IMR-90 (cell line): ENCODE measurements around the gene PTEN. TPM values are rescaled to one million over a fixed set of nuclear protein-coding genes. Genes with fewer than 3 reads are reported as not detected.

Experiments used
- ATAC-seq: fragments of 200-7000 bp; cut with Tn5 transposase; 2 replicates; pipeline ENCODE4 v1.9.1; 2020; ENCODE audit warnings: low read depth, mild to moderate bottlenecking, moderate library complexity
- BruUV-seq: library from RNA; stranded (reverse); fragments of 400-500 nt; replicated peaks from 2 replicates; lab custom pipeline; 2021; lab: Mats Ljungman, UMichigan
- CTCF ChIA-PET: fragments of 300-600 bp; formaldehyde crosslinking; extraction: SDS; loops from one replicate; lab custom pipeline; 2021; ENCODE audit warnings: antibody characterized with exemption; lab: Yijun Ruan, JAX
- POLR2A ChIA-PET: fragments of 300-600 bp; sonication (Branson Sonifier 250); formaldehyde crosslinking; loops from one replicate; lab custom pipeline; 2022; ENCODE audit warnings: antibody characterized with exemption; ENCODE audit not compliant: unreplicated experiment; lab: Charles Lee
- DNase-seq: peaks from one replicate; pipeline ENCODE4 v3.0.0; 2013
- H2AFZ ChIP-seq: replicated peaks from 2 replicates; pipeline ENCODE3; 2013; ENCODE audit warnings: low read length, mild to moderate bottlenecking; ENCODE audit not compliant: poor library complexity
- H2AK5ac ChIP-seq: 2 replicates; pipeline ENCODE4 v1.6.1; 2013; ENCODE audit warnings: low read depth, low read length, inconsistent platforms
- H2AK9ac ChIP-seq: replicated peaks from 2 replicates; pipeline ENCODE3; 2013; ENCODE audit warnings: mild to moderate bottlenecking, low read depth, low read length, moderate library complexity; ENCODE audit not compliant: poor library complexity
- H2BK120ac ChIP-seq: 2 replicates; pipeline ENCODE4 v1.6.1; 2013; ENCODE audit warnings: low read depth, low read length, inconsistent platforms
- H2BK15ac ChIP-seq: 3 replicates; pipeline ENCODE4 v1.6.1; 2013; ENCODE audit warnings: low read depth, low read length, inconsistent platforms
- H2BK20ac ChIP-seq: 2 replicates; pipeline ENCODE4 v1.6.1; 2013; ENCODE audit warnings: low read depth, mild to moderate bottlenecking, inconsistent platforms, low read length, moderate library complexity
- H2BK5ac ChIP-seq: 2 replicates; pipeline ENCODE4 v1.6.1; 2013; ENCODE audit warnings: mild to moderate bottlenecking, low read depth, low read length, inconsistent platforms; ENCODE audit not compliant: poor library complexity, severe bottlenecking
- H3K14ac ChIP-seq: replicated peaks from 2 replicates; pipeline ENCODE4 v1.6.1; 2013; ENCODE audit warnings: low read depth, low read length, inconsistent platforms
- H3K18ac ChIP-seq: 2 replicates; pipeline ENCODE4 v1.6.1; 2013; ENCODE audit warnings: low read depth, low read length, control low read depth
- H3K23ac ChIP-seq: 2 replicates; pipeline ENCODE4 v1.6.1; 2013; ENCODE audit warnings: low read depth, low read length, inconsistent platforms
- H3K27ac ChIP-seq: 2 replicates; pipeline ENCODE4 v1.5.1; 2013; ENCODE audit warnings: mild to moderate bottlenecking, control low read depth, low read length; ENCODE audit not compliant: insufficient read depth
- H3K27me3 ChIP-seq: 2 replicates; pipeline ENCODE4 v1.6.1; 2013; ENCODE audit warnings: low read length; ENCODE audit not compliant: control insufficient read depth, insufficient read depth
- H3K36me3 ChIP-seq: 2 replicates; pipeline ENCODE4 v1.6.1; 2013; ENCODE audit warnings: low read length, mixed read lengths; ENCODE audit not compliant: control insufficient read depth, insufficient read depth
- H3K4ac ChIP-seq: 2 replicates; pipeline ENCODE4 v1.6.1; 2013; ENCODE audit warnings: low read depth, low read length, inconsistent platforms
- H3K4me1 ChIP-seq: 2 replicates; pipeline ENCODE4 v1.6.1; 2013; ENCODE audit warnings: low read length, mixed read lengths; ENCODE audit not compliant: control insufficient read depth, insufficient read depth
- H3K4me2 ChIP-seq: 2 replicates; pipeline ENCODE4 v1.6.1; 2013; ENCODE audit warnings: low read depth, mild to moderate bottlenecking, control low read depth, low read length, moderate library complexity
- H3K4me3 ChIP-seq: 2 replicates; pipeline ENCODE4 v1.5.1; 2013; ENCODE audit warnings: low read depth, mild to moderate bottlenecking, control low read depth, low read length, moderate library complexity; ENCODE audit not compliant: insufficient read depth
- H3K56ac ChIP-seq: 2 replicates; pipeline ENCODE4 v1.6.1; 2013; ENCODE audit warnings: low read length, inconsistent platforms; ENCODE audit not compliant: insufficient read depth; ENCODE audit errors: extremely low read depth
- H3K79me1 ChIP-seq, 2 experiments: 2 replicates each; pipeline ENCODE4 v1.6.1; 2013; ENCODE audit warnings: low read length in 2 of 2, inconsistent platforms in 1 of 2, low read depth in 1 of 2
- H3K9ac ChIP-seq: 2 replicates; pipeline ENCODE4 v1.6.1; 2013; ENCODE audit warnings: low read depth, low read length, control low read depth
- H3K9me1 ChIP-seq: 2 replicates; pipeline ENCODE4 v1.6.1; 2013; ENCODE audit warnings: low read length, inconsistent platforms; ENCODE audit not compliant: insufficient read depth
- H3K9me3 ChIP-seq: 2 replicates; pipeline ENCODE4 v1.6.1; 2013; ENCODE audit warnings: low read length; ENCODE audit not compliant: control insufficient read depth, insufficient read depth
- H4K20me1 ChIP-seq: 2 replicates; pipeline ENCODE4 v1.6.1; 2013; ENCODE audit warnings: low read length, inconsistent platforms; ENCODE audit not compliant: insufficient read depth
- H4K5ac ChIP-seq: 2 replicates; pipeline ENCODE4 v1.6.1; 2013; ENCODE audit warnings: mild to moderate bottlenecking, low read depth, low read length, control low read depth
- H4K8ac ChIP-seq, 2 experiments: 2 replicates each; pipeline ENCODE4 v1.6.1; 2013; ENCODE audit warnings: low read depth in 2 of 2, low read length in 2 of 2, control low read depth in 1 of 2, inconsistent platforms in 1 of 2
- H4K91ac ChIP-seq: 2 replicates; pipeline ENCODE4 v1.6.1; 2013; ENCODE audit warnings: low read depth, low read length, inconsistent platforms; ENCODE audit not compliant: insufficient read depth
- BHLHE40 ChIP-seq: fragments of 150-350 bp; IDR thresholded peaks from 2 replicates; pipeline ENCODE4 v1.6.1; 2016; ENCODE audit warnings: mild to moderate bottlenecking, low read depth, low read length
- CEBPB ChIP-seq: IDR thresholded peaks from 2 replicates; pipeline ENCODE4 v1.6.1; 2012; ENCODE audit warnings: low read depth, low read length, improper control_type of control experiment
- CHD1 ChIP-seq: IDR thresholded peaks from 2 replicates; pipeline ENCODE4 v1.6.1; 2012; ENCODE audit warnings: low read depth, low read length, improper control_type of control experiment
- FOS ChIP-seq: fragments of 150-350 bp; IDR thresholded peaks from 2 replicates; pipeline ENCODE4 v1.6.1; 2016; ENCODE audit warnings: low read depth, low read length
- MAFK ChIP-seq: IDR thresholded peaks from 2 replicates; pipeline ENCODE4 v1.6.1; 2012; ENCODE audit warnings: low read depth, low read length, improper control_type of control experiment
- MAZ ChIP-seq: IDR thresholded peaks from 2 replicates; pipeline ENCODE4 v1.6.1; 2012; ENCODE audit warnings: low read depth, mild to moderate bottlenecking, low read length, improper control_type of control experiment, moderate library complexity, borderline replicate concordance
- MXI1 ChIP-seq: IDR thresholded peaks from 2 replicates; pipeline ENCODE4 v1.6.1; 2012; ENCODE audit warnings: low read depth, mild to moderate bottlenecking, low read length, moderate library complexity, borderline replicate concordance
- NFE2L2 ChIP-seq: fragments of 150-350 bp; IDR thresholded peaks from 2 replicates; pipeline ENCODE4 v1.6.1; 2016; ENCODE audit warnings: low read depth, mild to moderate bottlenecking, low read length
- POLR2A ChIP-seq: IDR thresholded peaks from 2 replicates; pipeline ENCODE4 v1.6.1; 2012; ENCODE audit warnings: mild to moderate bottlenecking, low read depth, low read length
- RAD21 ChIP-seq: IDR thresholded peaks from 2 replicates; pipeline ENCODE4 v1.6.1; 2012; ENCODE audit warnings: low read length, improper control_type of control experiment
- RCOR1 ChIP-seq: IDR thresholded peaks from 2 replicates; pipeline ENCODE4 v1.6.1; 2012; ENCODE audit warnings: mild to moderate bottlenecking, low read length, improper control_type of control experiment; ENCODE audit not compliant: insufficient replicate concordance
- RFX5 ChIP-seq: IDR thresholded peaks from 2 replicates; pipeline ENCODE4 v1.8.0; 2012; ENCODE audit warnings: low read depth, mild to moderate bottlenecking, low read length, moderate library complexity
- SMC3 ChIP-seq: fragments of 150-350 bp; IDR thresholded peaks from 2 replicates; pipeline ENCODE4 v1.6.1; 2016; ENCODE audit warnings: low read depth, mild to moderate bottlenecking, antibody characterized with exemption, low read length, moderate library complexity
- dilution Hi-C: fragments of 300-500 bp; cut with HindIII; formaldehyde crosslinking; loops from one replicate; pipeline ENCODE4 v1.14.3; 2018; ENCODE audit warnings: low sequenced_read_pairs; ENCODE audit not compliant: unreplicated experiment
- in situ Hi-C: fragments of 300-500 bp; cut with MboI; formaldehyde crosslinking; loops from 3 replicates; pipeline ENCODE4 v1.14.3; 2019; ENCODE audit warnings: low sequenced_read_pairs, inconsistent platforms, mixed read lengths
- intact Hi-C: fragments of 100-400 bp; cut with micrococcal nuclease; formaldehyde crosslinking; loops from 2 replicates; pipeline ENCODE4 v1.10.0; 2022
- polyA plus RNA-seq, 3 experiments: library from polyadenylated mRNA; depleted of rRNA; stranded (reverse); fragments of >200 nt; gene quantifications; 2 replicates each; pipeline ENCODE4 v1.2.3, GENCODE V29; 2012; ENCODE audit warnings: low replicate concordance in 1 of 3
- total RNA-seq: library from RNA; depleted of rRNA; stranded (reverse); fragments of >200 nt; gene quantifications from 2 replicates; pipeline ENCODE4 v1.2.3, GENCODE V29; 2012
- TF ChIP-seq, protein P1 (sequence below): fragments of 150-350 bp; IDR thresholded peaks from 2 replicates; pipeline ENCODE4 v1.6.1; 2016; ENCODE audit warnings: low read depth, mild to moderate bottlenecking, low read length, moderate library complexity, borderline replicate concordance
- TF ChIP-seq, protein P2 (sequence below): fragments of 150-350 bp; IDR thresholded peaks from 2 replicates; pipeline ENCODE4 v1.6.1; 2017; ENCODE audit warnings: mild to moderate bottlenecking, antibody characterized with exemption, low read length, low read depth
- TF ChIP-seq, protein P3 (sequence below): conservative IDR thresholded peaks from 2 replicates; pipeline ENCODE4 v1.5.1; 2012; ENCODE audit warnings: mild to moderate bottlenecking, low read depth, low read length, improper control_type of control experiment

PTEN gene
- total and polyA plus RNA-seq, 2 of the 4 experiments (the other 2 are of a cell fraction): 12.0 to 38.9 TPM

DNA sequence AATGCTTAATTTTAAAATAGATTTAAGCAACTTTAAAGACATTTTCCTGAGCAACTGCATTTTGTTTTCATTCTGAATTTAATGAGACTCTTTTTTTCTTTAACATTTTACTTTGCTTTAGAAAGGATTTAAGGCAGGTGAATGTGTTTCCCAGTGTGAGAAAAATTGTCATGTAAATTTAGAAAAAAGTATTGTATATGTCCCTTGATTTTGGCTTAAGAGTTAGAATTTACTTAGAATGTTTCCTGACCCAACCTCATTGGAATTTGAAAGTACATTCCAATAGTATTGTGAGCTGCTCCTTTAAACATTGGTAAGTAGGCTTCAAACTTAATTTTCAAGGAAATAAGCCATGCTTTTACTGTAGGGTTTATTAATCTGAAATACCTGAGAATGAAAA lies 110.2 kb downstream of the PTEN start:
- Histone ChIP-seq H3K79me1 (no peaks in the 10 kb centered on the region), H4K5ac (no peak overlapping the region), H3K4me1 (peaks cover 2% of the 10 kb centered on the region; the same call in 1 of the 2 replicates), H3K4ac (no peak overlapping the region), H3K9me3 (no peaks in the 10 kb centered on the region), H4K20me1 (no peaks in the 10 kb centered on the region), H3K27me3 (no peaks in the 10 kb centered on the region), H3K4me3 (no peak overlapping the region), H3K56ac (no peak overlapping the region), H2BK5ac (peak overlapping the region; percentile 47), H3K18ac (no peak overlapping the region), H3K9me1 (no peaks in the 10 kb centered on the region), H3K14ac (no peak overlapping the region), H2BK120ac (no peak overlapping the region), H2AK5ac (no peak overlapping the region), H3K27ac (no peak overlapping the region), H2BK15ac (no peak overlapping the region), H3K23ac (no peak overlapping the region), H2BK20ac (no peak overlapping the region), H3K4me2 (0 out of 2 replicates have a peak overlapping the region, but pooled peaks have one; percentile 40), H2AK9ac (no peak overlapping the region), H2AFZ (no peak overlapping the region), H3K36me3 (no peaks in the 10 kb centered on the region), H4K91ac (no peak overlapping the region), H4K8ac (no peak overlapping the region), H3K9ac (no peak overlapping the region)
- ATAC-seq (peak; percentile 72), DNase-seq (peak; percentile 59)
- in situ Hi-C loops: no loop called here
- intact Hi-C loops: loop anchor here (5.0 to 10.0 kb wide), 3 partner anchors 184 to 581 kb away; no protein-coding TSS in a partner anchor
- no peak for TF ChIP-seq NFE2L2
- TF ChIP-seq MXI1: no peak
- TF ChIP-seq, protein P1, sequence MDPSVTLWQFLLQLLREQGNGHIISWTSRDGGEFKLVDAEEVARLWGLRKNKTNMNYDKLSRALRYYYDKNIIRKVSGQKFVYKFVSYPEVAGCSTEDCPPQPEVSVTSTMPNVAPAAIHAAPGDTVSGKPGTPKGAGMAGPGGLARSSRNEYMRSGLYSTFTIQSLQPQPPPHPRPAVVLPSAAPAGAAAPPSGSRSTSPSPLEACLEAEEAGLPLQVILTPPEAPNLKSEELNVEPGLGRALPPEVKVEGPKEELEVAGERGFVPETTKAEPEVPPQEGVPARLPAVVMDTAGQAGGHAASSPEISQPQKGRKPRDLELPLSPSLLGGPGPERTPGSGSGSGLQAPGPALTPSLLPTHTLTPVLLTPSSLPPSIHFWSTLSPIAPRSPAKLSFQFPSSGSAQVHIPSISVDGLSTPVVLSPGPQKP: no peak
- TF ChIP-seq, protein P2, sequence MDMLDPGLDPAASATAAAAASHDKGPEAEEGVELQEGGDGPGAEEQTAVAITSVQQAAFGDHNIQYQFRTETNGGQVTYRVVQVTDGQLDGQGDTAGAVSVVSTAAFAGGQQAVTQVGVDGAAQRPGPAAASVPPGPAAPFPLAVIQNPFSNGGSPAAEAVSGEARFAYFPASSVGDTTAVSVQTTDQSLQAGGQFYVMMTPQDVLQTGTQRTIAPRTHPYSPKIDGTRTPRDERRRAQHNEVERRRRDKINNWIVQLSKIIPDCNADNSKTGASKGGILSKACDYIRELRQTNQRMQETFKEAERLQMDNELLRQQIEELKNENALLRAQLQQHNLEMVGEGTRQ: no peak
- TF ChIP-seq MAZ: no peak
- no peak for TF ChIP-seq MAFK
- no peak for TF ChIP-seq CHD1
- TF ChIP-seq FOS: no peak
- TF ChIP-seq RAD21: no peak
- TF ChIP-seq BHLHE40: no peak
- TF ChIP-seq SMC3: no peak
- no peak for TF ChIP-seq RCOR1
- TF ChIP-seq CEBPB: no peak
- no peak for TF ChIP-seq RFX5
- TF ChIP-seq, protein P3, sequence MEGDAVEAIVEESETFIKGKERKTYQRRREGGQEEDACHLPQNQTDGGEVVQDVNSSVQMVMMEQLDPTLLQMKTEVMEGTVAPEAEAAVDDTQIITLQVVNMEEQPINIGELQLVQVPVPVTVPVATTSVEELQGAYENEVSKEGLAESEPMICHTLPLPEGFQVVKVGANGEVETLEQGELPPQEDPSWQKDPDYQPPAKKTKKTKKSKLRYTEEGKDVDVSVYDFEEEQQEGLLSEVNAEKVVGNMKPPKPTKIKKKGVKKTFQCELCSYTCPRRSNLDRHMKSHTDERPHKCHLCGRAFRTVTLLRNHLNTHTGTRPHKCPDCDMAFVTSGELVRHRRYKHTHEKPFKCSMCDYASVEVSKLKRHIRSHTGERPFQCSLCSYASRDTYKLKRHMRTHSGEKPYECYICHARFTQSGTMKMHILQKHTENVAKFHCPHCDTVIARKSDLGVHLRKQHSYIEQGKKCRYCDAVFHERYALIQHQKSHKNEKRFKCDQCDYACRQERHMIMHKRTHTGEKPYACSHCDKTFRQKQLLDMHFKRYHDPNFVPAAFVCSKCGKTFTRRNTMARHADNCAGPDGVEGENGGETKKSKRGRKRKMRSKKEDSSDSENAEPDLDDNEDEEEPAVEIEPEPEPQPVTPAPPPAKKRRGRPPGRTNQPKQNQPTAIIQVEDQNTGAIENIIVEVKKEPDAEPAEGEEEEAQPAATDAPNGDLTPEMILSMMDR: no peak
- TF ChIP-seq POLR2A: no peak
- POLR2A ChIA-PET: no interaction called here
- CTCF ChIA-PET: no interaction called here
- BruUV-seq: no TSS peak
- dilution Hi-C loops: no loop called here
